ENCODE results near the gene SH3RF2.
"Not testable (repeated sequence)": the region's sequence is repeated elsewhere in the genome, so short reads cannot be mapped to it uniquely, and the experiment has no call there.

Gene SH3RF2

DNA sequence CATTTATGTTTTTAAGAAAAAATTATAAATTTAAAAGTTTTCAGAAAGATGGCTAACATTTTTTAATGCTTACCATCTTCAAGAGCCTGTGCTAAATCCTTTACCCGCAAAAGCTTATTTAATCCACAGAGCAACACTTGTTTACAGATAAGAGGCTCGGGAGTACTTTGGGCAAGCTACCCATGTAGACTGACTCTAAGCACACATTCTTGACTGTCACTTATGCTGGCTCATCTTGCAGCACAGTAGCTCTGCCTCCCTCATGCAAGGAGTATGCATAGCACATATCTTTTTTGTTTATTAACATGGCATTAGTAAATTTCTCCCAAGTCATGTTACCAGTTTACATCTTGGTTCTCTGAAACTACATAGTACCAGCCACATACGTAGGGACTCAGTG lies 14.7 kb downstream of the SH3RF2 start:
- Histone ChIP-seq H2AFZ (ENCODE audit: low read length) (no peak overlapping the region), H3K9me2 (replicated peaks; ENCODE audit: insufficient read depth, low read length) (no peaks in the 10 kb centered on the region), H3K4me2 (ENCODE audit: low read depth, low read length) (no peak overlapping the region), H3K9me3 (replicated peaks; ENCODE audit: insufficient read depth, low read length) (no peaks in the 10 kb centered on the region), H3K27ac (ENCODE audit: low read length) (no peak overlapping the region), H3K36me3 (replicated peaks; ENCODE audit: insufficient read depth, low read length) (no peaks in the 10 kb centered on the region), H3K9ac (ENCODE audit: low read length) (no peak overlapping the region), H3K27me3 (replicated peaks; ENCODE audit: insufficient read depth, low read length) (no peaks in the 10 kb centered on the region), H3K4me1 (ENCODE audit: low read length) (peaks cover 19% of the 10 kb centered on the region), H4K20me1 (ENCODE audit: insufficient read depth, low read length) (no peaks in the 10 kb centered on the region), H3K79me2 (ENCODE audit: low read length) (no peaks in the 10 kb centered on the region), H3F3A (ENCODE audit: insufficient read depth, low read length) (no peaks in the 10 kb centered on the region), H3K4me3 (ENCODE audit: low read length) (no peak overlapping the region)
- DNase-seq = no peak
- no peak for TF ChIP-seq EZH2 (optimal IDR thresholded peaks at IDR 0.05; ENCODE audit: low read depth, low read length)

- H3K27me3 ChIP-seq (replicated peaks; ENCODE audit: insufficient read depth, low read length) = no peaks in the 10 kb centered on the region
- H3F3A ChIP-seq (ENCODE audit: insufficient read depth, low read length) = no peaks in the 10 kb centered on the region
- no peaks in the 10 kb centered on the region for H3K79me2 ChIP-seq (ENCODE audit: low read length)
- H2AFZ ChIP-seq (ENCODE audit: low read length) = no peak overlapping the region
- H3K9me3 ChIP-seq (replicated peaks; ENCODE audit: insufficient read depth, low read length) = no peaks in the 10 kb centered on the region
- H3K4me3 ChIP-seq (ENCODE audit: low read length) = no peak overlapping the region
- peaks cover under 1% of the 10 kb centered on the region; the same call in 1 of the 2 replicates for H3K4me1 ChIP-seq (ENCODE audit: low read length)
- no peak overlapping the region for H3K9ac ChIP-seq (ENCODE audit: low read length)
- no peak for TF ChIP-seq EZH2 (optimal IDR thresholded peaks at IDR 0.05; ENCODE audit: low read depth, low read length)
- TF ChIP-seq CTCF (IDR thresholded peaks at IDR 0.05; ENCODE audit: low read length) = no peak
- no peak for TF ChIP-seq EZH2phosphoT487 (IDR thresholded peaks at IDR 0.05; ENCODE audit: low read length)
- no peak for DNase-seq
- no peaks in the 10 kb centered on the region for H3K36me3 ChIP-seq (replicated peaks; ENCODE audit: insufficient read depth, low read length)
- no peak overlapping the region for H3K27ac ChIP-seq (ENCODE audit: low read length)
- H3K9me2 ChIP-seq (replicated peaks; ENCODE audit: insufficient read depth, low read length) = no peaks in the 10 kb centered on the region
- no peak overlapping the region for H3K4me2 ChIP-seq (ENCODE audit: low read depth, low read length)
- H4K20me1 ChIP-seq (ENCODE audit: insufficient read depth, low read length) = no peaks in the 10 kb centered on the region
Measured at GRCh38 chr5:145953202-145953601, 16.8 kb downstream of the SH3RF2 start.

DNA sequence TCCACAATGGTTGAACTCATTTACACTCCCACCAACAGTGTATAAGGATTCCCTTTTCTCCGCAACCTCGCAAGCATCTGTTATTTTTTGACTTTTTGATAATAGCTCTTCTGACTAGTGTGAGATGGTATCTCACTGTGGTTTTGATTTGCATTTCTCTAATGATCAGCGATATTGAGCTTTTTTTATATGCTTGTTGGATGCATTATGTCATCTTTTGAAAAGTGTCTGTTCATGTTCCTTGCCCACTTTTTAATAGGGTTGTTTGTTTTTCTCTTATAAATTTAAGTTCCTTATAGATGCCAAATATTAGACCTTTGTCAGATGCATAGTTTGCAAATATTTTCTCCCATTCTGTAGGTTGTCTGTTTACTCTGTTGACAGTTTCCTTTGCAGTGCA lies 17.8 kb downstream of the SH3RF2 start:
- H3K36me3 ChIP-seq (replicated peaks; ENCODE audit: insufficient read depth, low read length); H3K27ac ChIP-seq (ENCODE audit: low read length); H3F3A ChIP-seq (ENCODE audit: insufficient read depth, low read length); H3K9me2 ChIP-seq (replicated peaks; ENCODE audit: insufficient read depth, low read length); H3K4me1 ChIP-seq (ENCODE audit: low read length); H3K4me2 ChIP-seq (ENCODE audit: low read depth, low read length); H3K9me3 ChIP-seq (replicated peaks; ENCODE audit: insufficient read depth, low read length); H4K20me1 ChIP-seq (ENCODE audit: insufficient read depth, low read length); H2AFZ ChIP-seq (ENCODE audit: low read length); DNase-seq; H3K27me3 ChIP-seq (replicated peaks; ENCODE audit: insufficient read depth, low read length); H3K4me3 ChIP-seq (ENCODE audit: low read length); H3K79me2 ChIP-seq (ENCODE audit: low read length); H3K9ac ChIP-seq (ENCODE audit: low read length): not testable (repeated sequence)

DNA sequence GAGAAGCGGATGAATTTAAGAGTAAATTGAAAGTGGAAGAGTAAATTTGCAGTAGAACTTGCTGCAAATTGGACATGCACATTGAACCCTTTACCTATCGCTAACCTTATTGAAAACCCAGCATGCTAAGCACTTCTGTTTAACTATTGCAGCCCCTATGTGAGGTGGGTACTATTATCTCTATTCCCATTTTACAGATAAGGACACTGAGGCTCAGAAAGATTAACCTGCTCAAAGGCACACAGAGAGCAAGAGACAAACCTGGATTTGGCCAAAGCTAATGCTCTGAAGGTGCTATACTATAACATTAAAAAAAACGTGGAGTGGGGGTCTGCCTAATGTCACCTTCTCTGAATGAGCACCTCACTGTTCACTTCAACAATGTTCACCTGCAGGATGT lies 21.0 kb downstream of the SH3RF2 start:
- TF ChIP-seq CTCF (IDR thresholded peaks at IDR 0.05; ENCODE audit: low read length) (no peak), EZH2phosphoT487 (IDR thresholded peaks at IDR 0.05; ENCODE audit: low read length) (no peak), EZH2 (optimal IDR thresholded peaks at IDR 0.05; ENCODE audit: low read depth, low read length) (no peak)
- H4K20me1 ChIP-seq (ENCODE audit: insufficient read depth, low read length) = no peaks in the 10 kb centered on the region

More for the DNA sequence above, 21.0 kb downstream of the SH3RF2 start:
- H2AFZ ChIP-seq (ENCODE audit: low read length) = no peak overlapping the region
- no peak overlapping the region for H3K27ac ChIP-seq (ENCODE audit: low read length)
- H3K36me3 ChIP-seq (replicated peaks; ENCODE audit: insufficient read depth, low read length) = no peaks in the 10 kb centered on the region
- H3K4me1 ChIP-seq (ENCODE audit: low read length) = peaks cover 18% of the 10 kb centered on the region; the same call in 1 of the 2 replicates
- H3K79me2 ChIP-seq (ENCODE audit: low read length) = no peaks in the 10 kb centered on the region
- peaks cover 4% of the 10 kb centered on the region; the same call in 1 of the 2 replicates for H3F3A ChIP-seq (ENCODE audit: insufficient read depth, low read length)
- H3K4me3 ChIP-seq (ENCODE audit: low read length) = no peak overlapping the region
- H3K9me3 ChIP-seq (replicated peaks; ENCODE audit: insufficient read depth, low read length) = no peaks in the 10 kb centered on the region
- H3K4me2 ChIP-seq (ENCODE audit: low read depth, low read length) = no peak overlapping the region
- H3K27me3 ChIP-seq (replicated peaks; ENCODE audit: insufficient read depth, low read length) = no peaks in the 10 kb centered on the region
- H3K9me2 ChIP-seq (replicated peaks; ENCODE audit: insufficient read depth, low read length) = no peaks in the 10 kb centered on the region
- no peak for DNase-seq
- H3K9ac ChIP-seq (ENCODE audit: low read length) = no peak overlapping the region
